AG04450 (cell line): ENCODE measurements around the gene MORN4. TPM values are rescaled to one million over a fixed set of nuclear protein-coding genes. Genes with fewer than 3 reads are reported as not detected.
"Not testable (repeated sequence)": the region's sequence is repeated elsewhere in the genome, so short reads cannot be mapped to it uniquely, and the experiment has no call there.

ENCODE experiments used
- CTCF ChIA-PET: fragments of 300-600, 350-600 bp; formaldehyde crosslinking; extraction: SDS; loops from one replicate; lab custom pipeline; 2022; ENCODE audit warnings: antibody characterized with exemption, inconsistent platforms; lab: Charles Lee
- POLR2A ChIA-PET: fragments of 350-600 bp; formaldehyde crosslinking; extraction: SDS; loops from one replicate; lab custom pipeline; 2021; ENCODE audit warnings: antibody characterized with exemption, inconsistent platforms; lab: Yijun Ruan, JAX
- DNase-seq: peaks from one replicate; pipeline ENCODE4 v3.0.0-alpha.2; 2011; ENCODE audit warnings: low read depth, low spot score
- H3K27ac ChIP-seq: one replicate; pipeline ENCODE4 v1.5.1; 2012; ENCODE audit warnings: low read depth, low read length, control low read depth
- H3K27me3 ChIP-seq: one replicate; pipeline ENCODE4 v1.6.0; 2012; ENCODE audit warnings: low read length; ENCODE audit not compliant: control insufficient read depth, insufficient read depth
- H3K4me3 ChIP-seq: 2 replicates; pipeline ENCODE4 v1.5.1; 2011; ENCODE audit warnings: mild to moderate bottlenecking, low read depth, low read length, control low read depth
- H3K9me3 ChIP-seq: 2 replicates; pipeline ENCODE4 v1.5.1; 2012; ENCODE audit warnings: low read length; ENCODE audit not compliant: control insufficient read depth, insufficient read depth
- CTCF ChIP-seq: IDR thresholded peaks from 2 replicates; pipeline ENCODE4 v1.5.1; 2011; ENCODE audit warnings: low read depth, low read length, control low read depth, inconsistent platforms
- polyA plus RNA-seq: library from polyadenylated mRNA; depleted of rRNA; stranded (reverse); fragments of >200 nt; gene quantifications from 2 replicates; pipeline ENCODE4 v1.2.3, GENCODE V29; 2011

MORN4 gene
- polyA plus RNA-seq, 1 experiment: 16.0 TPM

- POLR2A ChIA-PET: interaction anchor here (0.5 to 3.0 kb wide), 5 partner anchors 8 to 73 kb away, joined by 3 to 19 read pairs (median 5); partner anchors contain the start of genes AVPI1 and MARVELD1
- TF ChIP-seq CTCF: no peak
- Histone ChIP-seq H3K27ac (peak overlapping the region; percentile 73), H3K27me3 (no peaks in the 10 kb centered on the region), H3K4me3 (peak overlapping the region; percentile 83), H3K9me3 (no peaks in the 10 kb centered on the region; the same call in 1 of the 2 replicates)
- CTCF ChIA-PET: interaction anchor here (0.8 to 2.0 kb wide), 4 partner anchors 28 to 141 kb away, joined by 3 to 10 read pairs (median 3); partner anchors contain the start of gene ANKRD2
- DNase-seq: peak; percentile 24
Observed at GRCh38 chr10:97640868-97641811, 7.8 kb upstream of the MORN4 start.

GRCh38 chr10:97640174-97640867 lies 7.0 kb upstream of the MORN4 start, which contains the start of gene PI4K2A:
PI4K2A (plus strand) TSS chr10:97640671; CDS start chr10:97640743, 72 bp downstream.
- Histone ChIP-seq H3K4me3 (peak within 1 kb of the TSS; percentile 83), H3K27ac (peak within 1 kb of the TSS; percentile 73), H3K27me3 (no peaks in the 10 kb centered on the region), H3K9me3 (no peaks in the 10 kb centered on the region; the same call in 1 of the 2 replicates)
- no peak for TF ChIP-seq CTCF
- ChIA-PET POLR2A (interaction anchor here (0.6 to 3.0 kb wide), 5 partner anchors 9 to 101 kb away, joined by 3 to 19 read pairs (median 5); partner anchors contain the start of gene AVPI1), CTCF (interaction anchor here (1.0 to 2.0 kb wide), 2 partner anchors 27 to 68 kb away, joined by 3 to 10 read pairs; partner anchors contain the start of gene ANKRD2)
- DNase-seq: peak; percentile 98

- H3K4me3 ChIP-seq, H3K27me3 ChIP-seq, H3K27ac ChIP-seq, H3K9me3 ChIP-seq, DNase-seq: not testable (repeated sequence)
- POLR2A ChIA-PET: interaction anchor here (0.7 kb wide), 1 partner anchor 97 kb away, joined by 3 read pairs; no protein-coding TSS in a partner anchor
- CTCF ChIA-PET: interaction anchor here (1.1 kb wide), 1 partner anchor 47 kb away, joined by 3 read pairs; no protein-coding TSS in a partner anchor
Observed at GRCh38 chr10:97639090-97639489, 5.8 kb upstream of the MORN4 start.

GRCh38 chr10:97635577-97635976 lies 2.3 kb upstream of the MORN4 start:
- ChIA-PET POLR2A (no interaction called here), CTCF (no interaction called here)
- Histone ChIP-seq H3K27me3 (no peaks in the 10 kb centered on the region), H3K9me3 (peaks cover 3% of the 10 kb centered on the region; the same call in 1 of the 2 replicates), H3K27ac (no peak overlapping the region), H3K4me3 (no peak overlapping the region)
- TF ChIP-seq CTCF: no peak
- no peak for DNase-seq

- POLR2A ChIA-PET: no interaction called here
- peaks cover 3% of the 10 kb centered on the region; the same call in 1 of the 2 replicates for H3K9me3 ChIP-seq
- CTCF ChIA-PET: no interaction called here
- no peak overlapping the region for H3K4me3 ChIP-seq
- no peaks in the 10 kb centered on the region for H3K27me3 ChIP-seq
- no peak for TF ChIP-seq CTCF
- no peak for DNase-seq
- peak overlapping the region; percentile 3 for H3K27ac ChIP-seq
Observed at GRCh38 chr10:97633921-97634320, 621 bp upstream of the MORN4 start.
